Activated CD4-positive, alpha-beta T cell treated with anti-CD3 and anti-CD28 coated beads for 36 hours (primary cell): ENCODE measurements around the gene LRRFIP2. TPM values are rescaled to one million over a fixed set of nuclear protein-coding genes. Genes with fewer than 3 reads are reported as not detected.

ENCODE experiments used
- ATAC-seq: fragments of 200-7000 bp; cut with Tn5 transposase; one replicate; pipeline ENCODE4 v1.10.0; 2021; ENCODE audit warnings: mild to moderate bottlenecking, moderate library complexity
- CTCF ChIA-PET: fragments of 350-600 bp; sonication (Branson Sonifier 250); formaldehyde crosslinking; loops from one replicate; lab custom pipeline; 2021; ENCODE audit warnings: antibody characterized with exemption; lab: Charles Lee
- POLR2A ChIA-PET: fragments of 350-600 bp; sonication (Branson Sonifier 250); formaldehyde crosslinking; loops from one replicate; lab custom pipeline; 2021; ENCODE audit warnings: antibody characterized with exemption, inconsistent platforms; lab: Charles Lee
- DNase-seq: peaks from one replicate; pipeline ENCODE4 v3.0.0-alpha.2; 2020
- H3K27ac Mint-ChIP-seq: one replicate; pipeline ENCODE4 v1.8.0; 2021; ENCODE audit warnings: mixed read lengths
- H3K27me3 Mint-ChIP-seq: one replicate; pipeline ENCODE4 v1.8.0; 2021; ENCODE audit warnings: mixed read lengths
- H3K36me3 Mint-ChIP-seq: one replicate; pipeline ENCODE4 v1.8.0; 2021; ENCODE audit warnings: low read depth, mixed read lengths
- H3K4me1 Mint-ChIP-seq: one replicate; pipeline ENCODE4 v1.8.0; 2021; ENCODE audit warnings: mixed read lengths
- H3K4me3 Mint-ChIP-seq: one replicate; pipeline ENCODE4 v1.8.0; 2021; ENCODE audit warnings: mild to moderate bottlenecking, moderate library complexity, mixed read lengths
- H3K9me3 Mint-ChIP-seq: one replicate; pipeline ENCODE4 v1.8.0; 2021; ENCODE audit warnings: low read depth, mixed read lengths
- intact Hi-C, 2 experiments: fragments of 100-400 bp; cut with DNase I in 1 of 2; cut with micrococcal nuclease in 1 of 2; formaldehyde crosslinking; loops; one replicate each; pipeline versions ENCODE4 v1.14.2 to v1.15.1; 2022 to 2024; cut with DNase I, micrococcal nuclease
- total RNA-seq, 2 experiments: library from RNA; stranded (reverse); gene quantifications; one replicate each; pipeline ENCODE4 v1.2.3, GENCODE V29; 2021

LRRFIP2 gene
- total RNA-seq, 2 experiments from 2014 or later, result 20.6 to 25.1 TPM

DNA sequence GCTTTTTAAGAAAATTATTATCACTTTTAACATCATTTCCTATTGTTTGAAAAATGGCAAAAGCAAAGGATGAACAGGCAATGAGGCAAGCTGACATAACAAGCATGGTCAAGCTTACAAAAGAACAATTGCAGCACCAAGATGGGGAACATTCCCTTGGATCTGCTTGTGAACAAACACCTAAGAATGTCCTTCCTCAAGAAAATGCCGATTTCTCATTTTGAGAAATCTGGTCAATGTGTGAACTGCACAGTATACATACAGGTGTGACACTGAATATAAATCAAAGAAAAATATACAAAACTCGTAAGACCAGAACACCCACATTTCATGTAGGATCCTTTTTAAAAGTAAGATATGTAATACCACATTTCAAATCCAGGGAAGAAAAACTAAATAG lies 58.9 kb downstream of the LRRFIP2 start:
- intact Hi-C loops, result loop anchor here (2.0 to 5.0 kb wide), 2 partner anchors 47 kb away; no protein-coding TSS in a partner anchor
- DNase-seq (no peak), ATAC-seq (no peak)
- ChIA-PET POLR2A (no interaction called here), CTCF (interaction anchor here (0.7 to 2.5 kb wide), 4 partner anchors 13 to 47 kb away, joined by 3 to 9 read pairs (median 4); no protein-coding TSS in a partner anchor)
- Mint-ChIP-seq H3K9me3 (no peaks in the 10 kb centered on the region), H3K36me3 (peaks cover 3% of the 10 kb centered on the region), H3K27me3 (no peaks in the 10 kb centered on the region), H3K27ac (no peak overlapping the region), H3K4me1 (peaks cover 19% of the 10 kb centered on the region), H3K4me3 (no peak overlapping the region)

DNA sequence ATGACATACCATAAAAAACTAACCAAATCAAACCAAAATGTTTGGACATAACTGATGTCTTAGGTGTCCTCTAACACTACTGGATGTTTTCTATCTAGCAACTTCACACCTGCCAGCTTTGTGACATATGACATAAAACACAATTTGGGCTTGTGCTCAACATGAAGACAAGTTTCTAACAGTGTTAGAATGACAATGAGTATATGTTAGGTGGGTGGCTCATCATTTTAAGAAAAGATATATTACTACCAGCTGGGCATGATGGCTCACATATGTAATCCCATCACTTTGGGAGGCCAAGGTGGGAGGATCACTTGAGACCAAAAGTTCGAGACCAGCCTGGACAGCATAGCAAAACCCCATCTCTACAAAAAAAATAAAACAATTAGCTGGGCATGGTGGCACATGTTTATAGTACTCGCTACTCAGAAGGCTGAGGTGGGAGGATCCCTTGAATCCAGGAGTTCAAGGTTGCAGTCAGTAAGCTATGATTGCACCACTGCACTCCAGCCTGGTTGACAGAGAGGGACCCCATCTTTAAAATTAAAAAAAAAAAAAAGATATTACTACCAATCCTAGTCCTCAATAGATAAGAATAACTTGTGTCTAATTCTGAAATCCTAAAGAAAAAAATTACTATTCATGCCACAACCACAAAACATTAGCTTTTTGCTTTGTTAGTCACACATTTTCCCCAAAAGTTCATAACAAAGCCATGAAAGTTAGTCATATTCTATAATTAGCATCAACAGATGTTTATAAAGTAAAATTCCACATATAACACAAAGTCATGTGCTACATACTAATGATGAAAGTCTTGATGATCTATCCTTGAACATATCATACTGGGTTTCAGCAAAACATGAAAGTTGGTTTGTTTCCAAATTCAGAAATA lies 59.9 kb downstream of the LRRFIP2 start:
- no peak overlapping the region for H3K27ac Mint-ChIP-seq
- ATAC-seq (peak; percentile 79), DNase-seq (no peak)
- no peaks in the 10 kb centered on the region for H3K27me3 Mint-ChIP-seq
- H3K36me3 Mint-ChIP-seq, result peaks cover 3% of the 10 kb centered on the region
- peaks cover 19% of the 10 kb centered on the region for H3K4me1 Mint-ChIP-seq
- no peaks in the 10 kb centered on the region for H3K9me3 Mint-ChIP-seq
- intact Hi-C loops, result loop anchor here (1.0 to 5.0 kb wide), 3 partner anchors 48 to 60 kb away; partner anchors contain the start of gene LRRFIP2 (in 1 of the 2)
- POLR2A ChIA-PET, result interaction anchor here (0.6 kb wide), 1 partner anchor 97 kb away, joined by 3 read pairs; no protein-coding TSS in a partner anchor
- H3K4me3 Mint-ChIP-seq, result no peak overlapping the region
- CTCF ChIA-PET, result interaction anchor here (0.6 to 2.5 kb wide), 3 partner anchors 12 to 33 kb away, joined by 3 to 9 read pairs (median 4); no protein-coding TSS in a partner anchor

DNA sequence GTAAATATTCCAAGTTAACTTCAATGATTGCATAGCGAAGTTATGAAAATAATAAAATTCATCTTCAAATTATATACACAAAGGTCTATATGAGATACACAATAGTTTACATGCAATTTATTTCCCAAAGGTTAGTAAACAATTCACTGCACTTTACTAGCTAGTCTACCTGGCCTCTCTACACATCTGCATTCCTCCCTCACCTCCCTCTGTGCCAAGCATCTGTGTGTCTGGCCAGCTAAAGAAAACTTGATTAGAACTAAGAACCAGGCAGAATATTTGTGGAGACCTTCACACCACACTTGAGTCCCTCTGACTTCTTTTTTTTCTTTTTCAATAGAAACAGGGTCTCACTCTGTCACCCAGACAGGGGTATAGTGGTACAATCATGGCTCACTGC lies 61.4 kb downstream of the LRRFIP2 start:
- ATAC-seq (no peak), DNase-seq (no peak)
- Mint-ChIP-seq H3K27ac (no peak overlapping the region), H3K36me3 (peaks cover 3% of the 10 kb centered on the region), H3K4me1 (peaks cover 19% of the 10 kb centered on the region), H3K9me3 (no peaks in the 10 kb centered on the region), H3K27me3 (no peaks in the 10 kb centered on the region), H3K4me3 (no peak overlapping the region)
- ChIA-PET POLR2A (no interaction called here), CTCF (interaction anchor here (0.8 kb wide), 1 partner anchor 10 kb away, joined by 3 read pairs; no protein-coding TSS in a partner anchor)
- intact Hi-C loops, result no loop called here

DNA sequence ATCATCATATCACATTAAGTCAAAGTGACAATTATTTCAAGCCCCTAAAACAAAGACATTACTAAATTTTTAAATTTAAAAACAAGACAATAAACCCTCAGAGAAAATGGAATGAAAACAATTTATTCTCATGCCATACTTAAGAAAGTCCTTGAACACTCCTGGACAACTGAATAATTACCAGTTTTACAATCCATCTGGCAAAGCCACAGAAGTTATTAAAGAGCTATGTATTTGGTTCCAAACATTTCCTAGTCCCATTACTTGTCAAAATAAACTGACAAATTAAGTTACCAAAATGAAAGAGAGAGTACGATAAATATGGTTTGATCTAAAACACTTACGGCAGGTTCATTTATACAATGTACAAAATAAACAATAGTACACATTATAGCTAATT lies 63.2 kb downstream of the LRRFIP2 start:
- Mint-ChIP-seq H3K9me3 (no peaks in the 10 kb centered on the region), H3K36me3 (peaks cover 3% of the 10 kb centered on the region), H3K4me3 (no peak overlapping the region), H3K27ac (no peak overlapping the region), H3K4me1 (peaks cover 19% of the 10 kb centered on the region), H3K27me3 (no peaks in the 10 kb centered on the region)
- ATAC-seq, result no peak
- ChIA-PET POLR2A (interaction anchor here (0.7 kb wide), 1 partner anchor 23 kb away, joined by 3 read pairs; no protein-coding TSS in a partner anchor), CTCF (interaction anchor here (0.6 kb wide), 1 partner anchor 175 kb away, joined by 5 read pairs; no protein-coding TSS in a partner anchor)
- intact Hi-C loops, result no loop called here
- DNase-seq, result no peak

DNA sequence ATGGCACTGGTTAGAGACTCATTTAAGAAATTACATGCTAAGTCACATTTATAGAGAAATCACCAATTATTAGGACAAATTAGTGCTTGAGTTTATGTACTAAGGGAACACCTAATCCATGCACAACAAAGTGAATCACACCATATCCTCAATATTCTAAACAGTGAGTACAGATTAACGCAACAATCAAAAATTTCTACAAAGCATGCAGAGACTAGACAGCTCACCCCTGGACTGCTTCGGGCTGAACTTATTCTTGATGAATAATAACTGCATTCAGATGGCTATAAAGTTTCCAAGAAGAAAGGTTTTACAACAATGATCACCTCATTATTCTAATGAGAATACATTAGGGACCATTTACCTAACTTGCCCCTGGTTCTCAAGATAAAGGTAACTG lies 66.5 kb downstream of the LRRFIP2 start:
- Mint-ChIP-seq H3K27me3 (no peaks in the 10 kb centered on the region), H3K36me3 (peaks cover 2% of the 10 kb centered on the region), H3K27ac (no peak overlapping the region), H3K9me3 (no peaks in the 10 kb centered on the region), H3K4me1 (no peaks in the 10 kb centered on the region), H3K4me3 (no peak overlapping the region)
- intact Hi-C loops, result no loop called here
- POLR2A ChIA-PET, result no interaction called here
- DNase-seq (no peak), ATAC-seq (no peak)
- CTCF ChIA-PET, result interaction anchor here (0.7 kb wide), 1 partner anchor 35 kb away, joined by 3 read pairs; no protein-coding TSS in a partner anchor

DNA sequence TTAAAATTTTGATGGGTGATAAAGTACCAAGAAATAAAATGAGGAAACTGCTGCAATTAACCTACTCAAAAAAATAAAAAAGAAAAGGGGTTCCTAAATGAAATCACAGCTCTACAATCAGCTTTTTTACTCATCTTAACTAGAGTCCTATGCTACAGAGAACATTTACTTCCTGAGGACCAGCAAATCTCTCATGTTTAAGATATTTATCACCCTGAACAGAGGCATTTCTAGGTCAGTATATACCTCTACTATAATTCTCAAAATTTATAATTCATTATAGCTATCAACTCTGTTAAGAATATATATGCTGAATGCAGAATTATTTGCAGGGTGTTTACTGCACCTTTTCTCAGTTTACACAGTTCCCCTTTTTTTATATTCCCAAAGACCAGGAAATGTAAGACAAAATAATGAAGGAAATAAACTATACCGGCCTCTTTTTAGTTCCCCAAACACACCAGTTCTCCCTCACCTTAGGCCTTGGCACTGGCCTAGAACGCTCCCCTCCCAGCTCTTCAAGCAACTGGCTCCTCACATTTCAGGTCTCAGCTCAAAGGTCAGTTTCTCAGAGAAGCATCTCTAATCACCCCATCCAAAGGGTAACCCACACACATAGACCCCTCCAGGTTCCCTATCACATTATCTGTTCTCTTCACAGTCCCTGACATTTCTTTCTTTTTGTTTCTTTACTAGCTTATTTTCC lies 71.1 kb downstream of the LRRFIP2 start:
- ATAC-seq (no peak), DNase-seq (no peak)
- Mint-ChIP-seq H3K27me3 (no peaks in the 10 kb centered on the region), H3K27ac (no peak overlapping the region), H3K36me3 (peaks cover 2% of the 10 kb centered on the region), H3K9me3 (no peaks in the 10 kb centered on the region), H3K4me3 (no peak overlapping the region), H3K4me1 (no peaks in the 10 kb centered on the region)
- intact Hi-C loops, result no loop called here
- ChIA-PET POLR2A (no interaction called here), CTCF (interaction anchor here (0.8 to 1.5 kb wide), 3 partner anchors 10 to 1050 kb away, joined by 3 to 9 read pairs (median 3); no protein-coding TSS in a partner anchor)

DNA sequence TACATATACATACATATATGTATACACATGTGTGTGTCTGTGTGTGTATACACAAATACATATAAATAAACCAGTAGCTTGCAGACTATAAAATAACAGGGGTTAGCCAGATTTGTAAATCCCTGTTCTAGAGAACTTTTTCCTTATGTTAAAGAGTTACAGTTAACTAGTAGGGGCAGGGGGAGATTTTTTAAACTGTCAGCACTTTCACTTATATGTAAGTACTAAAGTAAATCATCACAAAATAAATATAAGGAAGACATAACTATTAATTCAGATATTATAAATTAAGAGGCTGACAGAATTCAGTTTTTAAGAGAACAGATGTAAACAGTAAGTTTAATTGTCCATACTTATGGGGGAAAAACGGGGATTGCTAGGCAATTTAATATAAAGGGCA lies 74.0 kb downstream of the LRRFIP2 start:
- ChIA-PET POLR2A (no interaction called here), CTCF (no interaction called here)
- intact Hi-C loops, result no loop called here
- Mint-ChIP-seq H3K9me3 (no peaks in the 10 kb centered on the region), H3K27me3 (no peaks in the 10 kb centered on the region), H3K4me3 (no peak overlapping the region), H3K36me3 (peaks cover 2% of the 10 kb centered on the region), H3K4me1 (no peaks in the 10 kb centered on the region), H3K27ac (no peak overlapping the region)
- no peak for DNase-seq
- ATAC-seq, result no peak

DNA sequence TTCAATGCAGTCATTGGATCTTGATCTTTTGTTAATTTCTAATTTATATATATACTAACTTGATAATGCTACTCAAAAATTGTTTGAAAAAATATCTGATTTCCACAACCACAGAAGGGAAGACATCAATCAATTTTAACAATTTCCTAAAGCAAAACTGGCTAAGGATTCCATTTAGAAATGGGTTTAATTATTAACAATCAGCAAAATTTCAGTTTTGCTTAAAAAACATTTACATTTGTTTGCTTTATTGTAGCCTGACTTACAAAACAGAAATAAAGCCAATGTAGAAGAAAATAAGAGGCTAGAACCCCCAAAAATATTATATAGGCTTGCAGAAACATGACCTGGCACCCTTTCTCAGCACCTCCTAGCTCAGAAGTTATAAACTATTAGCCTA lies 74.9 kb downstream of the LRRFIP2 start:
- no peak overlapping the region for H3K27ac Mint-ChIP-seq
- POLR2A ChIA-PET, result no interaction called here
- no peaks in the 10 kb centered on the region for H3K36me3 Mint-ChIP-seq
- no peaks in the 10 kb centered on the region for H3K9me3 Mint-ChIP-seq
- no peak overlapping the region for H3K4me3 Mint-ChIP-seq
- intact Hi-C loops, result no loop called here
- no peaks in the 10 kb centered on the region for H3K4me1 Mint-ChIP-seq
- CTCF ChIA-PET, result no interaction called here
- ATAC-seq, result no peak
- H3K27me3 Mint-ChIP-seq, result no peaks in the 10 kb centered on the region
- no peak for DNase-seq

DNA sequence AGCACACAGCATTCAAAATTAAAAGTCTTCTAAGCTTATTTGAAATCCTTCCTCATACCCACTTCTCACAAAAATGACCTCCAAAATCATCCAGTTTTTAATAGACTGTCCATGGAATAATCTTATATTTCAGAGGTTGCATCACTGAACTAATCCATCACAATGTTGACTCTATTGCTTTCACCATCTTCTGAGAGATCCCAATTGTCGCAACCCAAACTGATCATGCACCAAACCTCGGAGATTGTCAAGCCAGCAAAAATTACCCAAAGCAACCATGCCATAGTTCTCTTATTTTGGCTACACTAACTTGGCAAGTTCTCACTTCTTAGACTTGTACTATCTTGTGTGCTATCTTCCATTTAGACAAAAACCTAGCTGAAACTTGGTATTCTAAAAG lies 75.5 kb downstream of the LRRFIP2 start:
- ATAC-seq (no peak), DNase-seq (no peak)
- Mint-ChIP-seq H3K4me1 (no peaks in the 10 kb centered on the region), H3K4me3 (no peak overlapping the region), H3K36me3 (no peaks in the 10 kb centered on the region), H3K9me3 (no peaks in the 10 kb centered on the region), H3K27me3 (no peaks in the 10 kb centered on the region), H3K27ac (no peak overlapping the region)
- POLR2A ChIA-PET, result no interaction called here
- CTCF ChIA-PET, result no interaction called here
- intact Hi-C loops, result no loop called here

DNA sequence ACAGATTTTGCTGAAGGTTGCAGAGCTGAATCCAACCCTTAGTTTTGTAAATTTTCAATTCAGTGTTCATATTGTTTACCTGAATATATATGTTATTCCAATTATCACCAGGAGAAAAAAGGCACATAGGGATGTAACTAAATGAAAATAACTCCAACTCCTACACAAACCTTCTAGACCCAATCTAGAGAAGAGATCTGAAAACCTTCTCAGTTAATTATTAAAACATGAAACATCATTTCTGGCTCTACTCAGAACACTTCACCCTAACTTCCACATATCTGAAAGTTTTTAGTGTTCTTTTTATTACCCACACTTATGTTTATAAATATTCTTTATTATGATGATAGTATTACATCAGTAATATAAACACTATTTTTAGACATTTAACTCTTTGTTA lies 76.6 kb downstream of the LRRFIP2 start:
- ATAC-seq (no peak), DNase-seq (no peak)
- CTCF ChIA-PET, result interaction anchor here (0.8 kb wide), 1 partner anchor 155 kb away, joined by 3 read pairs; no protein-coding TSS in a partner anchor
- Mint-ChIP-seq H3K27me3 (no peaks in the 10 kb centered on the region), H3K4me3 (no peak overlapping the region), H3K9me3 (no peaks in the 10 kb centered on the region), H3K4me1 (no peaks in the 10 kb centered on the region), H3K36me3 (peaks cover 3% of the 10 kb centered on the region), H3K27ac (no peak overlapping the region)
- intact Hi-C loops, result no loop called here
- POLR2A ChIA-PET, result no interaction called here

DNA sequence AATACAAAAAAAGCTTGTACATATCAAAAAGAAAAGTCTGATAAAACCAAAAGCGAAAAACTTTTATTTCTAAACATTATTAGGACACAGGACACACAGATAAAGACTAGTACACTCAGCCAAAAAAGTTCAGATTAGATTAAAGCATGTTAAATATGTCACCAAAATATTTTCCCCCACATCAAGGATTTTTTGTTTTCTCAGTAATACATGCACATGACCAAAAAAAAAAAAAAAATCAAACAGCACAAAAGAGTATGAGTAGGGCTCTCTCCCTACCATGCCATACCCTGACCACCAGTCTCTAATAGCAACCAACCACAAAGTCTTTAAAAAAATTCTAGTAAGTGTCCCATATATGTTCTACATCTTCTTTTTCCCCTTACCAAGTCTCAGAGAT lies 77.4 kb downstream of the LRRFIP2 start:
- peaks cover 5% of the 10 kb centered on the region for H3K36me3 Mint-ChIP-seq
- no peak overlapping the region for H3K27ac Mint-ChIP-seq
- CTCF ChIA-PET, result interaction anchor here (1.0 kb wide), 1 partner anchor 45 kb away, joined by 5 read pairs; no protein-coding TSS in a partner anchor
- no peak overlapping the region for H3K4me3 Mint-ChIP-seq
- H3K4me1 Mint-ChIP-seq, result no peaks in the 10 kb centered on the region
- DNase-seq, result no peak
- intact Hi-C loops, result no loop called here
- H3K27me3 Mint-ChIP-seq, result no peaks in the 10 kb centered on the region
- H3K9me3 Mint-ChIP-seq, result no peaks in the 10 kb centered on the region
- no peak for ATAC-seq
- POLR2A ChIA-PET, result no interaction called here
